Right lobe of liver (tissue), 4 donors: ENCODE data around the gene SF3B1.

Experiments used
- POLR2A ChIP-seq: fragments of 450-650 bp; IDR thresholded peaks from one replicate; pipeline ENCODE4 v1.6.1; 2017; ENCODE audit warnings: antibody characterized with exemption, mild to moderate bottlenecking
- TF ChIP-seq, protein P1 (sequence below), 4 donors: fragments of 200-600 bp in 3 of 4; fragments of 450-650 bp in 1 of 4; IDR thresholded peaks; one replicate each; pipeline versions ENCODE4 v1.5.1 to v1.8.0; 2016 to 2022; ENCODE audit warnings: antibody characterized with exemption in 4 of 4, mild to moderate bottlenecking in 2 of 4
- donor health status: DM: no; HTN: no; CAD: no.
- donor health status: DM: no; HTN: no; CAD: no.
- donor health status: DM: no; HTN: yes; CAD: no.

DNA sequence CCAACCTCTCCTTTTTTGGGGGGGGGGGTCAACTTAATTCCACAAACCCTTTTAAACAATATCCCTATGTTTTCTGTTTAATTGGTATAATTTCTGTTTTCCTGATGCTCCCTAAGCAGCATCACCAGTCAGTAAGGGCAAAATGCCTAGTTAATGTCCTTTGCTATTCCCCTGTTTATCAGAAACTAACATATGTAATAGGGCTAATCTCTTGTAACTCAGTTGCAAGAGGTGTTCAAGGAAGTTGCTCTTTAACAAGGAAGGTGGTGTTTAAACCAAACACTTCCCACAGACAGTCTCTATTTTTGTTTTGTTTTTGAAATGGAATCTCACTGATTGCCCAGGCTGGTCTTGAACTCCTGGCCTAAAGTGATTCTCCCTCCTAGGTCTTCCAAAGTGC is 12.0 kb upstream of the SF3B1 start:
- TF ChIP-seq, protein P1, sequence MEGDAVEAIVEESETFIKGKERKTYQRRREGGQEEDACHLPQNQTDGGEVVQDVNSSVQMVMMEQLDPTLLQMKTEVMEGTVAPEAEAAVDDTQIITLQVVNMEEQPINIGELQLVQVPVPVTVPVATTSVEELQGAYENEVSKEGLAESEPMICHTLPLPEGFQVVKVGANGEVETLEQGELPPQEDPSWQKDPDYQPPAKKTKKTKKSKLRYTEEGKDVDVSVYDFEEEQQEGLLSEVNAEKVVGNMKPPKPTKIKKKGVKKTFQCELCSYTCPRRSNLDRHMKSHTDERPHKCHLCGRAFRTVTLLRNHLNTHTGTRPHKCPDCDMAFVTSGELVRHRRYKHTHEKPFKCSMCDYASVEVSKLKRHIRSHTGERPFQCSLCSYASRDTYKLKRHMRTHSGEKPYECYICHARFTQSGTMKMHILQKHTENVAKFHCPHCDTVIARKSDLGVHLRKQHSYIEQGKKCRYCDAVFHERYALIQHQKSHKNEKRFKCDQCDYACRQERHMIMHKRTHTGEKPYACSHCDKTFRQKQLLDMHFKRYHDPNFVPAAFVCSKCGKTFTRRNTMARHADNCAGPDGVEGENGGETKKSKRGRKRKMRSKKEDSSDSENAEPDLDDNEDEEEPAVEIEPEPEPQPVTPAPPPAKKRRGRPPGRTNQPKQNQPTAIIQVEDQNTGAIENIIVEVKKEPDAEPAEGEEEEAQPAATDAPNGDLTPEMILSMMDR (IDR thresholded peaks at IDR 0.05): no peak
- no peak for TF ChIP-seq POLR2A
